ENCODE measurements around the gene CCDC18.
"Not testable (repeated sequence)": the region's sequence is repeated elsewhere in the genome, so short reads cannot be mapped to it uniquely, and the experiment has no call there.

GRCh38 chr1:93220716-93221115, 40.2 kb downstream of the CCDC18 start:
- TF ChIP-seq CTCF (IDR thresholded peaks at IDR 0.05 in 8 of 11, conservative IDR thresholded peaks at IDR 0.05 in 3 of 11); POLR2A (IDR thresholded peaks at IDR 0.05): not testable (repeated sequence)

Measured in spleen (tissue), 7 donors.